Forelimb muscle (tissue), 1 donor: ENCODE results near the gene VGLL3. TPM values are rescaled to one million over a fixed set of nuclear protein-coding genes. Genes with fewer than 3 reads are reported as not detected.
"Not testable (repeated sequence)": the region's sequence is repeated elsewhere in the genome, so short reads cannot be mapped to it uniquely, and the experiment has no call there.

ENCODE experiments used
- DNase-seq: peaks from one replicate; pipeline ENCODE4 v3.0.0-alpha.2; 2013; ENCODE audit warnings: low read depth
- polyA plus RNA-seq: library from polyadenylated mRNA; unstranded; fragments of 120-200 nt; gene quantifications from one replicate; pipeline ENCODE4 v1.2.1, GENCODE V29; 2013; ENCODE audit not compliant: insufficient read length

Gene VGLL3
- polyA plus RNA-seq, 1 donor, result 25.9 TPM

GRCh38 chr3:86989611-86990010, 1.3 kb downstream of the VGLL3 start:
- no peak for DNase-seq

- DNase-seq, result no peak
These were observed 1.9 kb downstream of the VGLL3 start for GRCh38 chr3:86989006-86989405.

GRCh38 chr3:86988235-86988634, 2.7 kb downstream of the VGLL3 start:
- no peak for DNase-seq

GRCh38 chr3:86987421-86987715, 3.6 kb downstream of the VGLL3 start:
- no peak for DNase-seq

GRCh38 chr3:86986671-86987420, 4.1 kb downstream of the VGLL3 start:
- DNase-seq, result no peak

DNA sequence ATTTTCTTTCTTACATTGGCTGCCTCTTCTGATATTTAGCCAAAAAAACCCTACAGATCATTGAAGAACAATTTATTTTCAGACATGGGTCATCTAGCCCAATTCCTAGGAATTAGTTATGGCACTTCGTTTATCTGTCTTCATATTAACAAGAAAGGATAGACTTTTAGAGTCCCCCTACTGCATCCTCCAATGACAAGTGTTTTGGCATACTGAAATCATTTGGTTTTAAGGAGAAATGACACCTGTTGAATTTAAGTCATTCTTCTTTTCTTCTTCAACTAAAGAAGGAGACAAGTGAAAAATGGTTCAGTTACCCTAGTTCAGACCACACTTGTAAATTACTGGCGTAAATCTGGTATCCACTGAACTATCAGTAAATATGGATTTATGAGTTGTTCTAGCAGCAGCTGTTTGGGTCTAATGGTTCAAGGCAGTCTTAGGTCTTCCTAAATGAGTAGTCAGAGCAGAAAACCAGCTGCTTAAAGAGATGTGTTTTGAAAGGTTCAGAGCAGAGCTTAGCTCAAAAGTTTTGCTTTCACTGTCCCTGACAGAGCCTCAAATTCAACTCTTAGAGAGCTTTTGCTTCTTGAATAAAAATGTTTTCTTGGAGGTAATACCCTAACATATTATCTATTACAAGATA, 5.6 kb downstream of the VGLL3 start:
- no peak for DNase-seq

GRCh38 chr3:86984271-86984670, 6.7 kb downstream of the VGLL3 start:
- no peak for DNase-seq

GRCh38 chr3:86982883-86983282, 8.1 kb downstream of the VGLL3 start:
- peak; percentile 65 for DNase-seq

GRCh38 chr3:86978111-86978551, 12.8 kb downstream of the VGLL3 start:
- no peak for DNase-seq

DNA sequence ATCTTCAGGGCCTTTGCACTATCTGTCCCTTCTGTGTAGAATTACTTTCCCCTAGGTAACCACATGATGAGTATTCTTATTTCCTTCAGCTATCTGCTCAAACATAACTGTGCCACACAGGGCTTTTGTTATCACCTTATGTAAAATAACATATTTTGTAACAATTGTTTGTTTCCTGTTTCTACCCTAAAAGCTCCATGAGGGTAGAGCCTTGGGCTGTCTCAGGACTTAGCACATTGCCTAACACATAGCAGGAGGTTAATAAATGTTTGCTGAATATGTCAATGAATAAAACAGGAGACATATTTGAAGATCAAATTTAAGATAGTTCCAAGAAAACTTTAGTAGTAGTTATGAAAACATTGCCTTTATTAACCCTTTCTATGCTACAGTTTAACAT, 14.7 kb downstream of the VGLL3 start:
- DNase-seq, result no peak

- DNase-seq, result not testable (repeated sequence)
These were observed 16.8 kb downstream of the VGLL3 start for GRCh38 chr3:86974177-86974576.

DNA sequence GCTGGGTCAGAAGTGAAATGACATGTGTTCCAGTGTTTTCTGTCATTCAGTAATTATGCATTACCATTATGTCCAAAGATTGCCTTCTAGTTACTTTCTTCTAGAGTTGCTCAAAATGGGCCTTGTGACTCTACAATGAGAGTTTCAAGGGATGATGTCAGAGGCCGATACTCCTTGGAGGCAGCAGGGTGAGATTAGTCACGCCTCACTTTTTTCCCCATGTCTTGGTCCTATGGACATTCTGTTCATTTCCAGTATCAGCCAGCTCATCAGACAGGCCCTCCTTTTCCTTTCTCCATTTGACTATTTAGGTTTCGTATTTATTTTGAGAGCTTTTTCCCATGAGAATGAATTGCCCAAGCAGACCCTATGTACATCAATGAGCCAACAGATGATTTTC, 17.5 kb downstream of the VGLL3 start:
- DNase-seq, result no peak

- DNase-seq, result no peak
These were observed 21.3 kb downstream of the VGLL3 start for GRCh38 chr3:86969500-86970189.

DNA sequence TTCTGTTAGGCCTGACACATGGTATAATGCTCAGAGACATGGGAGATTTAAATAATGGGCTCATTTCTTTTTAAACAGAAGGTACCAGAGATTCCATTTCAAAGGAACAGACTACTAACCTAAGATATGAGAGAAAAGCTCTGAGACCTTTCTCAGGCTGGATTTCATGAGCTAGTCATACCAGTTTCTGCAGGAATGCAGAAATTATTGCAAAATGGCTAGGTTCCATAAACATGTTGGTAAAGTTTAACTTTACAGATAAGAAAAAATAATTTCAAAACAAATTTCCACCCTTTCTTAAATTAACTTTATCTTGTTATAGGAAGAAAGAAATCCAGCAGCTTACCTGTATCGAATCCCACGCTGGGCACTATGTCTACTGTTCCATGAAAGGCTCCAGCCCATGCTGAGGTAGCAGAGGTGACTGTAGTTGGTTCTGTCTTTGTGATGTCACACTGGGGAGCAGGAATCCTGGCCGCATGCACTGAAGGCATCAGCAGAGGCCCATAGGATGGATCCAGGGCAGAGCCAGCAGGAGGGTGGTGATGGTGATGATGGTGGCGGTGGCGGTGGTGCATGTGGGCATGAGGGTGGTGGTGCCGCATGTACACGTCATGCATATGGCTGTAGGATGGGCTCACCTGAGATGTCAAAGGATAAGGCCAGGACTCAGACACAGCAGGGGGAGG, 22.6 kb downstream of the VGLL3 start:
- no peak for DNase-seq

- DNase-seq, result no peak
These were observed 23.9 kb downstream of the VGLL3 start for GRCh38 chr3:86967062-86967461.

DNA sequence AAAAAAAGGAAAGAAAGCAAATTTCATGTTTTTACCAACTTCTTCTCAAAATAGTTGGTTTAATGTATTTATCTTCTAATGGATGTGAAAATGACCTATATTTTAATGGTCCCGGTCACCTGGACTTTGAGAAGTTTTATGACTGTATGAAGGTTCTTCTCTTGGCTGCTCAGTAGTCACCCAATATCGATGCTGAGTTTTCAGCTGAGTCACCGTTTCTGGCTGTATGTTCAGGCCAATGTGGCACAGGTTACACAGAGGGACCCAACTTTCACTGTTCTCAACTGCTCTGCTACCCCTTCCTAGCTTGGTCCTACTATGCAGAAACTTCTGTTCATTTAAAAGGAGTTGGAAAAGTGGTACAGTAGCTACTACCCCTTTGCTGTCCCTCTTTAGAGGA, 25.8 kb downstream of the VGLL3 start:
- no peak for DNase-seq

GRCh38 chr3:86963611-86964010, 27.3 kb downstream of the VGLL3 start:
- no peak for DNase-seq

GRCh38 chr3:86961297-86961696, 29.7 kb downstream of the VGLL3 start:
- DNase-seq, result no peak

DNA sequence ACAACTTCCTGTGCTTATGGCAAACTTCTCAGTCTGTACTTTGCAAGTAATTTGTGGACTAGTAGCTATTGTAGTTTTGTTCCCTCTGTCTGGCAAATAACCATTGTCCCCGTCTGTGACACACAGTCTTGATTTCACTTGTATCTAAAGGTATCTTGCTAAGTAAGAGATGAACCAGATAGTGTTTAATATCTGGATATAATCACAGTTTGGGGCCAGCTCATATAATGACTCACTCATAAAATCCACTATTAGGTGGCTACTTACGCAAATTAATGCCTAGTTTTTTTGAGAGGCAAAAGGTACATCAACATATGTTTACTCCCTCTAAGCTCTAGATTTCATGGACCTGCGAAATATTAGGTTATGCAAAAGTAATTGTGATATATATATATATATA, 30.4 kb downstream of the VGLL3 start:
- DNase-seq, result no peak

DNA sequence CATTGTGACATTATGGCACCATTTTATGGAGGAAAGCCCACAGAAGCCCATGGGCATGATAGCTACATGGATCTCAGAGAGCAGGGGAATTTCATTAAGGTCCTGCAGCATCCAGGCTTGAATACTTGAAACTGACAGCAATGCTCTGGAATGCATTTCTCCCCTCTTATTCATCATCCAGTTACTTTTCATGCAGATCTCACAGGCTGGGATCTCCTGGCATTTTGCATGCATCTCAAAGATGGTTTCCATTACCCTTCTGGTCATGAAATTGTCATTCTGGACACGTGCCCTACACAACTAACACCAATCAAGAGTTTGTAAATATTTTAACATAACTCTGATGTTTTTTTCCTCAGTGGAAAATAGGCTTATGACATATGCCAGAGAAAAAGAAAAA, 32.4 kb downstream of the VGLL3 start:
- no peak for DNase-seq

DNA sequence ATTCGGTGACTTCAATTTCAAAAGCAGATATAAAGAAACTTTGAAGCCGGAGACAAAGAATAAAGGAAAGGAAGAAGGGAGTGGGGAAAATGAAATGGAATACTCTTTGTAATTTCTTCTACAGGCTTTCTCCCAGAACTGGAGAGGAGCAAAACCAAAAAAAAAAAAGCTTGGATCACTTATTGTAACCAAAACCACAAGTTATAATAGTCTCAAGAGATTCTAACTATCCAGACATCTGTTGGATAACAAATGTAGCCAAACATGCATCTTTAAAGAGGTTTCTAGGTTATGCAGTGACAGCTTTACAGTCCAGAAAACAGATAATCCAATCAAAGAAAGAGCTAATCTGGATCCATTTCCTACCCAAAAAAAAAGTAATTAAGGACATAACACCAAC, 36.2 kb downstream of the VGLL3 start:
- DNase-seq, result no peak

DNA sequence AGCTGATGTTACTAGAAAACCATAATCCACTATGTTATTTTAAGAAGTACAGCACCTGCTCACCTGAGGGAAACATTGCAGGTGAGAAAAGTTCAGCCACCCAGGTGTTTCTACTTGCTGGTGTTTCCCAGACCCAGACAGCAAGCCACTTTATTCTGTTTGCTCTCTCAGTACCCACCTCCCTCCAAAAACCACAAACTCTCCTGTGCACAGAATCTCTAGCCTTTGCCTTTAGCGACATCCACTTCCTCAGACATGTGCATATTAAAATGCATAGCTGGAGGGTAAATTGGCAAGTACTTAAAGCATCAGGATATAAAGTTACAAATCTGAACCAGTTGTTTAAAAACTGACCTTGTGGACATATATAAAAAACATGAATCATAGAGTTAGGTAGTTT, 36.7 kb downstream of the VGLL3 start:
- no peak for DNase-seq

DNA sequence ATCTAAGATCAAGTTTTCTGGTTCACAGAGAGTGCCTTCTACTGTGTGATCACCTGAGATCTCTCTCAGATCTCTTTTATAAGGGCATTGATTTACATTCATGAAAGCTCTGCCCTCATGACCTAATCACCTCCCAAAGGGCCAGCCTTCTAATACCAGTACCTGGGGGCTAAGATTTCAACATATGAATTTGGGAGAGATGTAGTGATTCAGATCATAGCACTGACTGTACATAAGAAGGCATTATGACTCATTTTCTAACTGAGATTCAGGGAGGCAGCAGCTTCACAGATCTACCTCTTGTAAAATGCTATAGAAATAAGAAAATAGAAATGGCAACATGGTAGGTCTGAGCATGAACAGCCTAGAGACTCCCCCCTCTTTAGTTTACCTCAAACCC, 39.6 kb downstream of the VGLL3 start:
- DNase-seq, result no peak
